LoVo (cell line): ENCODE results near the gene ZNF408.

ENCODE experiments used
- DNase-seq: peaks from one replicate; pipeline ENCODE4 v3.0.0-alpha.2; 2016; ENCODE audit warnings: low spot score

The ZNF408 gene

GRCh38 chr11:46727952-46728658 is 27.3 kb downstream of the ZNF408 start:
- no peak for DNase-seq

GRCh38 chr11:46728659-46729040 is 27.8 kb downstream of the ZNF408 start:
- no peak for DNase-seq

GRCh38 chr11:46729110-46730027 is 28.5 kb downstream of the ZNF408 start:
- no peak for DNase-seq

GRCh38 chr11:46731545-46731944 is 30.7 kb downstream of the ZNF408 start:
- no peak for DNase-seq

- no peak for DNase-seq
These were observed 32.4 kb downstream of the ZNF408 start for GRCh38 chr11:46733234-46733633.

- DNase-seq: no peak
These were observed 35.3 kb downstream of the ZNF408 start for GRCh38 chr11:46736146-46736545.

- DNase-seq: peak; percentile 23
These were observed 35.8 kb downstream of the ZNF408 start for GRCh38 chr11:46736615-46737014.

- DNase-seq: no peak
These were observed 36.9 kb downstream of the ZNF408 start for GRCh38 chr11:46737699-46738098.

GRCh38 chr11:46738887-46739286 is 38.1 kb downstream of the ZNF408 start:
- no peak for DNase-seq

- DNase-seq: no peak
These were observed 41.0 kb downstream of the ZNF408 start for GRCh38 chr11:46741600-46742484.

GRCh38 chr11:46743043-46743442 is 42.2 kb downstream of the ZNF408 start:
- DNase-seq: no peak

GRCh38 chr11:46743693-46744339 is 43.0 kb downstream of the ZNF408 start:
- no peak for DNase-seq

GRCh38 chr11:46745328-46745727 is 44.5 kb downstream of the ZNF408 start:
- no peak for DNase-seq

GRCh38 chr11:46745995-46746394 is 45.2 kb downstream of the ZNF408 start:
- no peak for DNase-seq

GRCh38 chr11:46747150-46747549 is 46.3 kb downstream of the ZNF408 start:
- no peak for DNase-seq
